A549 (cell line): ENCODE results near the gene DET1. TPM values are rescaled to one million over a fixed set of nuclear protein-coding genes. Genes with fewer than 3 reads are reported as not detected.
"Not testable (repeated sequence)": the region's sequence is repeated elsewhere in the genome, so short reads cannot be mapped to it uniquely, and the experiment has no call there.

Experiments used
- ATAC-seq, 2 experiments: fragments of 200-7000 bp in 1 of 2; fragments of >200 bp in 1 of 2; cut with Nextera tagmentation in 1 of 2; cut with Tn5 transposase in 1 of 2; 3 replicates each; pipeline versions ENCODE4 v1.8.0 to v1.9.1; 2018 to 2020; ENCODE audit warnings: mild to moderate bottlenecking in 1 of 2, moderate library complexity in 1 of 2
- CTCF ChIA-PET: fragments of 300-600 bp; sonication (Branson Sonifier 250); formaldehyde crosslinking; extraction: SDS; loops from one replicate; lab custom pipeline; 2021; ENCODE audit warnings: antibody characterized with exemption, inconsistent platforms; lab: Yijun Ruan, JAX
- POLR2A ChIA-PET: fragments of 350-600 bp; formaldehyde crosslinking; extraction: SDS; loops from one replicate; lab custom pipeline; 2021; ENCODE audit warnings: antibody characterized with exemption, inconsistent platforms; lab: Yijun Ruan, JAX
- DNase-seq, 2 experiments: peaks; one replicate each; pipeline versions ENCODE4 v3.0.0 to v3.0.0-alpha.2; 2011 to 2016; ENCODE audit warnings: low read depth in 1 of 2, low spot score in 1 of 2
- FAIRE-seq: peaks from 2 replicates; lab custom pipeline; 2011; peaks lifted over from hg19 to GRCh38; lab: Jason Lieb, UNC
- H3K27ac ChIP-seq, 2 experiments: fragments of >200 bp; sonication (Bioruptor Twin); formaldehyde crosslinking; 3 replicates each; pipeline ENCODE4 v1.5.1; 2016 to 2017
- H3K4me1 ChIP-seq: fragments of >200 bp; sonication (Bioruptor Twin); formaldehyde crosslinking; 3 replicates; pipeline ENCODE4 v1.6.1; 2016
- H3K4me2 ChIP-seq: fragments of >200 bp; sonication (Bioruptor Twin); formaldehyde crosslinking; 3 replicates; pipeline ENCODE4 v1.6.1; 2016
- H3K4me3 ChIP-seq: fragments of >200 bp; sonication (Bioruptor Twin); formaldehyde crosslinking; 3 replicates; pipeline ENCODE4 v1.5.1; 2016
- H3K9me3 ChIP-seq: fragments of >200 bp; sonication (Bioruptor Twin); formaldehyde crosslinking; 3 replicates; pipeline ENCODE4 v1.6.1; 2016
- BHLHE40 ChIP-seq: IDR thresholded peaks from 2 replicates; pipeline ENCODE4 v1.6.1; 2012; ENCODE audit warnings: low read depth, low read length, inconsistent platforms
- CBX8 ChIP-seq: fragments of 200-600 bp; sonication (generic); IDR thresholded peaks from 2 replicates; pipeline ENCODE4 v1.6.1; 2016
- EHF ChIP-seq: fragments of 250-450 bp; sonication (Bioruptor Pico); IDR thresholded peaks from 2 replicates; pipeline ENCODE4 v1.5.0; 2020; ENCODE audit warnings: mild to moderate bottlenecking
- HEYL ChIP-seq: fragments of 250-450 bp; sonication (Bioruptor Pico); IDR thresholded peaks from 2 replicates; pipeline ENCODE4 v1.8.0; 2021; ENCODE audit warnings: mild to moderate bottlenecking, moderate library complexity
- JUN ChIP-seq, 2 experiments: fragments of >200 bp; sonication (Bioruptor Twin); formaldehyde crosslinking; IDR thresholded peaks; 2 replicates in 1 of 2; 3 replicates in 1 of 2; pipeline ENCODE4 v1.6.1; 2016 to 2017
- JUNB ChIP-seq: fragments of >200 bp; sonication (Bioruptor Twin); formaldehyde crosslinking; IDR thresholded peaks from 2 replicates; pipeline ENCODE4 v1.6.1; 2016
- RAD21 ChIP-seq, 2 experiments: fragments of >200 bp in 1 of 2; sonication (Bioruptor Twin) in 1 of 2; formaldehyde crosslinking in 1 of 2; IDR thresholded peaks in 1 of 2; conservative IDR thresholded peaks in 1 of 2; 2 replicates in 1 of 2; 3 replicates in 1 of 2; pipeline ENCODE4 v1.6.1; 2012 to 2018; ENCODE audit warnings: inconsistent platforms in 1 of 2
- RCOR1 ChIP-seq: fragments of 150-350 bp; IDR thresholded peaks from 2 replicates; pipeline ENCODE4 v1.6.1; 2014; ENCODE audit warnings: antibody characterized with exemption, low read length, low read depth
- SMC3 ChIP-seq: fragments of >200 bp; sonication (Bioruptor Twin); formaldehyde crosslinking; IDR thresholded peaks from 3 replicates; pipeline ENCODE4 v1.6.1; 2018; ENCODE audit warnings: inconsistent platforms
- TFCP2L1 ChIP-seq: fragments of 250-450 bp; sonication (Bioruptor Pico); IDR thresholded peaks from 2 replicates; pipeline ENCODE4 v1.5.0; 2021; ENCODE audit warnings: mild to moderate bottlenecking
- USF2 ChIP-seq: fragments of 450-650 bp; IDR thresholded peaks from 2 replicates; pipeline ENCODE4 v1.6.1; 2014; ENCODE audit warnings: antibody characterized with exemption
- ZSCAN20 ChIP-seq: fragments of 250-450 bp; sonication (Bioruptor Pico); IDR thresholded peaks from 2 replicates; pipeline ENCODE4 v1.8.0; 2022; ENCODE audit warnings: mild to moderate bottlenecking, moderate library complexity
- WGBS: methylation state at CpG from one replicate; pipeline ENCODE4 v1.1.6; 2017; ENCODE audit errors: missing lambda C conversion rate; 5-methylcytosine and 5-hydroxymethylcytosine counted together
- polyA plus RNA-seq, 4 experiments: library from polyadenylated mRNA; depleted of rRNA in 3 of 4; stranded (reverse); fragments of >200 nt; fragmentation: RNase III in 1 of 4; extraction: RNeasy Plus Mini Kit Qiagen cat#74134 plus additional on column Dnase treatment in 1 of 4; gene quantifications; 2 replicates in 3 of 4; 3 replicates in 1 of 4; pipeline ENCODE4 v1.2.3, GENCODE V29; 2011 to 2017
- TF ChIP-seq, protein P1 (sequence below): IDR thresholded peaks from 2 replicates; pipeline ENCODE4 v1.6.1; 2012
- TF ChIP-seq, protein P2 (sequence below): fragments of >200 bp; sonication (Bioruptor Twin); formaldehyde crosslinking; IDR thresholded peaks from 3 replicates; pipeline ENCODE4 v1.5.1; 2016

The DET1 gene
- polyA plus RNA-seq, 2 of the 4 experiments (the other 2 are of a cell fraction), result 3.9 to 12.4 TPM

GRCh38 chr15:88477126-88477525 is 69.4 kb downstream of the DET1 start:
- Histone ChIP-seq H3K4me3 (no peak overlapping the region), H3K4me2 (no peak overlapping the region), H3K4me1 (no peaks in the 10 kb centered on the region), H3K27ac (no peak overlapping the region), H3K9me3 (no peaks in the 10 kb centered on the region)
- POLR2A ChIA-PET, result no interaction called here
- WGBS, result 86% methylated on average over 7 of the region's 7 CpGs
- FAIRE-seq (no peak), DNase-seq (no peak), ATAC-seq (no peak)
- TF ChIP-seq RCOR1 (no peak), CBX8 (no peak), HEYL (CRISPR knock-in tag) (no peak)
- CTCF ChIA-PET, result interaction anchor here (0.7 to 3.3 kb wide), 25 partner anchors 9 to 423 kb away, joined by 3 to 21 read pairs (median 4); partner anchors contain the start of genes AEN, MRPL46 and MRPS11

DNA sequence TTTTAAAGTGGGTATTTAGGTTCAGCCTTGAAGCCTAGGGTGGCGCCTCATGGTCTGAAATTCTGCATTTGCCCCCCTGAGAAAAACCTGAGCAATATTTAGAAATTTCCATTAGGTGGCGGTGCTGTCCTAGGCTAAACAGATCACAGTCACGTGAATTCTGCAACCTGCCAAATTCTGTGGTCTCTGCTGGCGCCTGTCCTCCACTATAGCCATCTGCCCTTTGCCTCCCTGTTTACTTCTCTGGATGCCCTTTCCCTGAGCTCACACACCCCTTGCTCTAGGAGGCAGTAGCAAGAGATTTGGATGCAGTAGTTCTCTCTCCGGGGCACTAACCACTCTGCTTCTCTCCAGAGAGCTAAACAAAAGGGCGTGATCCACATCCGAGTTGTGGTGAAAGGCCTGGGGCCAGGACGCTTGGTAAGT is 69.8 kb downstream of the DET1 start:
- no peak for TF ChIP-seq CBX8
- peak; percentile 83 for TF ChIP-seq BHLHE40
- TF ChIP-seq USF2, result 0 out of 2 replicates have a peak, but pooled peaks have one; percentile 17
- TF ChIP-seq, protein P1, sequence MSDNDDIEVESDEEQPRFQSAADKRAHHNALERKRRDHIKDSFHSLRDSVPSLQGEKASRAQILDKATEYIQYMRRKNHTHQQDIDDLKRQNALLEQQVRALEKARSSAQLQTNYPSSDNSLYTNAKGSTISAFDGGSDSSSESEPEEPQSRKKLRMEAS, result peak; percentile 11; the same call in 1 of the 2 replicates
- TF ChIP-seq JUN (IDR thresholded peaks at IDR 0.05), result no peak
- TF ChIP-seq RAD21 (conservative IDR thresholded peaks at IDR 0.05 in 1 of 2, IDR thresholded peaks at IDR 0.05 in 1 of 2), result peak; percentile 84 to 85
- TF ChIP-seq SMC3, result peak; percentile 67
- TF ChIP-seq ZSCAN20 (CRISPR knock-in tag), result no peak
- TF ChIP-seq, protein P2, sequence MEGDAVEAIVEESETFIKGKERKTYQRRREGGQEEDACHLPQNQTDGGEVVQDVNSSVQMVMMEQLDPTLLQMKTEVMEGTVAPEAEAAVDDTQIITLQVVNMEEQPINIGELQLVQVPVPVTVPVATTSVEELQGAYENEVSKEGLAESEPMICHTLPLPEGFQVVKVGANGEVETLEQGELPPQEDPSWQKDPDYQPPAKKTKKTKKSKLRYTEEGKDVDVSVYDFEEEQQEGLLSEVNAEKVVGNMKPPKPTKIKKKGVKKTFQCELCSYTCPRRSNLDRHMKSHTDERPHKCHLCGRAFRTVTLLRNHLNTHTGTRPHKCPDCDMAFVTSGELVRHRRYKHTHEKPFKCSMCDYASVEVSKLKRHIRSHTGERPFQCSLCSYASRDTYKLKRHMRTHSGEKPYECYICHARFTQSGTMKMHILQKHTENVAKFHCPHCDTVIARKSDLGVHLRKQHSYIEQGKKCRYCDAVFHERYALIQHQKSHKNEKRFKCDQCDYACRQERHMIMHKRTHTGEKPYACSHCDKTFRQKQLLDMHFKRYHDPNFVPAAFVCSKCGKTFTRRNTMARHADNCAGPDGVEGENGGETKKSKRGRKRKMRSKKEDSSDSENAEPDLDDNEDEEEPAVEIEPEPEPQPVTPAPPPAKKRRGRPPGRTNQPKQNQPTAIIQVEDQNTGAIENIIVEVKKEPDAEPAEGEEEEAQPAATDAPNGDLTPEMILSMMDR, result peak; percentile 78
- TF ChIP-seq EHF, result no peak
- TF ChIP-seq, all 56 proteins: peak for 6
- DNase-seq (peak; percentile 48 to 68), FAIRE-seq (no peak), ATAC-seq (peak; percentile 24 to 75; a peak in 4 of 6 replicates)
- Histone ChIP-seq H3K4me3 (no peak overlapping the region), H3K9me3 (no peaks in the 10 kb centered on the region), H3K27ac (no peak overlapping the region), H3K4me1 (no peaks in the 10 kb centered on the region), H3K4me2 (no peak overlapping the region)
- 54% methylated on average over 8 of the region's 8 CpGs for WGBS
- ChIA-PET POLR2A (no interaction called here), CTCF (interaction anchor here (0.7 to 3.3 kb wide), 23 partner anchors 8 to 424 kb away, joined by 3 to 21 read pairs (median 4); partner anchors contain the start of genes AEN, MRPL46 and MRPS11)

GRCh38 chr15:88473661-88474293 is 72.7 kb downstream of the DET1 start:
- not testable (repeated sequence) for FAIRE-seq, ATAC-seq

DNA sequence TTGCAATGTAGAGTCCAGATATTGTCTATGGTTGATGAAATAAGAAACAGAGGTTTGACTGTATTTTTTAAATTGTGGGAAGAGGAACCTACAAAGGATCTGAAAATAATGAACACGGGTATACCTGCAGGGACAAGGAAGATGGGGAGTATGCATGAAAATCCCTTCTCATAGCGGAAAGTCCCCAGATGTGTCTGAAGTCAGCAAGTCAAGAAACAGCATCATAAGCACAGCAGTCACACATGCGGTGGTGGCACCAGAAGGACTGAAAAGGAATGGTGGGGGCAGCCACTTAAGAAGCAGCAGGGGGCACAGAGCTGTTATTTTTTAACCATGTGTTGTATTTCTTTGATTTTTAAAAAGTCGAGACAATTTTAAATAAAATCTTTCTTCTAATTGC is 74.3 kb downstream of the DET1 start:
- H3K27ac ChIP-seq, result no peak overlapping the region
- WGBS, result 88% methylated on average over 4 of the region's 4 CpGs
- no peak for FAIRE-seq
- ChIA-PET CTCF (interaction anchor here (1.0 to 3.7 kb wide), 3 partner anchors 22 to 406 kb away, joined by 3 to 16 read pairs (median 3); no protein-coding TSS in a partner anchor), POLR2A (no interaction called here)
- DNase-seq, result no peak
- no peak overlapping the region for H3K4me2 ChIP-seq
- no peak for ATAC-seq
- no peak overlapping the region for H3K4me3 ChIP-seq
- no peaks in the 10 kb centered on the region for H3K9me3 ChIP-seq
- H3K4me1 ChIP-seq, result peaks cover 7% of the 10 kb centered on the region
- TF ChIP-seq TFCP2L1 (CRISPR knock-in tag) (no peak), JUNB (no peak), HEYL (CRISPR knock-in tag) (no peak)

More at GRCh38 chr15:88473661-88474293, 72.7 kb downstream of the DET1 start:
- H3K27ac ChIP-seq, H3K4me3 ChIP-seq, H3K4me2 ChIP-seq, H3K9me3 ChIP-seq, H3K4me1 ChIP-seq, DNase-seq, POLR2A ChIA-PET: not testable (repeated sequence)
- CTCF ChIA-PET, result interaction anchor here (1.4 to 3.0 kb wide), 6 partner anchors 10 to 361 kb away, joined by 3 to 19 read pairs (median 4); no protein-coding TSS in a partner anchor
- 98% methylated on average over 4 of the region's 4 CpGs for WGBS
